GM12892 (cell line): Measurements from ENCODE around the gene JAG1.

ENCODE experiments used
- DNase-seq: peaks from one replicate; pipeline ENCODE4 v3.0.0; 2011; ENCODE audit not compliant: insufficient read length
- FAIRE-seq: peaks from 2 replicates; lab custom pipeline; 2011; peaks lifted over from hg19 to GRCh38; lab: Jason Lieb, UNC
- POLR2A ChIP-seq: IDR thresholded peaks from 2 replicates; pipeline ENCODE4 v1.6.1; 2011; ENCODE audit warnings: low read depth, low read length, control low read depth
- POLR2AphosphoS5 ChIP-seq: IDR thresholded peaks from 2 replicates; pipeline ENCODE4 v1.6.1; 2011; ENCODE audit warnings: low read depth, low read length, control low read depth
- TAF1 ChIP-seq: IDR thresholded peaks from 2 replicates; pipeline ENCODE4 v1.6.1; 2011; ENCODE audit warnings: low read depth, mild to moderate bottlenecking, control low read depth, low read length, borderline replicate concordance

Gene JAG1

GRCh38 chr20:10696650-10697049, 22.9 kb upstream of the JAG1 start:
- TF ChIP-seq POLR2A (no peak), POLR2AphosphoS5 (no peak), TAF1 (no peak)
- FAIRE-seq (no peak), DNase-seq (no peak)

GRCh38 chr20:10689385-10689784, 15.6 kb upstream of the JAG1 start:
- no peak for FAIRE-seq
- no peak for TF ChIP-seq POLR2AphosphoS5
- TF ChIP-seq TAF1 = no peak
- no peak for TF ChIP-seq POLR2A
- no peak for DNase-seq

GRCh38 chr20:10687895-10688294, 14.1 kb upstream of the JAG1 start:
- FAIRE-seq (no peak), DNase-seq (no peak)
- TF ChIP-seq POLR2A = no peak
- no peak for TF ChIP-seq TAF1
- TF ChIP-seq POLR2AphosphoS5 = no peak

- FAIRE-seq (no peak), DNase-seq (no peak)
- TF ChIP-seq TAF1 (no peak), POLR2A (no peak), POLR2AphosphoS5 (no peak)
Observed at GRCh38 chr20:10686356-10687133, 12.7 kb upstream of the JAG1 start.

- no peak for DNase-seq
- no peak for TF ChIP-seq TAF1
- no peak for TF ChIP-seq POLR2A
- no peak for TF ChIP-seq POLR2AphosphoS5
- FAIRE-seq = no peak
Observed at GRCh38 chr20:10683537-10683936, 9.7 kb upstream of the JAG1 start.

GRCh38 chr20:10682939-10683338, 9.1 kb upstream of the JAG1 start:
- TF ChIP-seq POLR2AphosphoS5 (no peak), POLR2A (no peak), TAF1 (no peak)
- FAIRE-seq = no peak
- no peak for DNase-seq

GRCh38 chr20:10681494-10681893, 7.7 kb upstream of the JAG1 start:
- TF ChIP-seq POLR2AphosphoS5 = no peak
- no peak for TF ChIP-seq POLR2A
- no peak for TF ChIP-seq TAF1
- DNase-seq = no peak
- no peak for FAIRE-seq

GRCh38 chr20:10680571-10680970, 6.8 kb upstream of the JAG1 start:
- no peak for FAIRE-seq
- TF ChIP-seq POLR2A = no peak
- TF ChIP-seq POLR2AphosphoS5 = no peak
- TF ChIP-seq TAF1 = no peak
- DNase-seq = no peak

GRCh38 chr20:10679269-10679668, 5.5 kb upstream of the JAG1 start:
- DNase-seq (no peak), FAIRE-seq (no peak)
- no peak for TF ChIP-seq POLR2AphosphoS5

GRCh38 chr20:10676518-10676917, 2.7 kb upstream of the JAG1 start:
- FAIRE-seq = no peak
- no peak for DNase-seq
- TF ChIP-seq POLR2A (no peak), TAF1 (no peak), POLR2AphosphoS5 (no peak)

GRCh38 chr20:10675450-10675848, 1.6 kb upstream of the JAG1 start:
- TF ChIP-seq POLR2A (no peak), TAF1 (no peak), POLR2AphosphoS5 (no peak)
- DNase-seq (no peak), FAIRE-seq (no peak)

GRCh38 chr20:10674684-10675449, 1.1 kb upstream of the JAG1 start:
- FAIRE-seq = no peak
- DNase-seq = peak; percentile 58

More at GRCh38 chr20:10674684-10675449, 1.1 kb upstream of the JAG1 start:
- TF ChIP-seq POLR2AphosphoS5 (no peak), POLR2A (no peak), TAF1 (no peak)
